ENCODE measurements around the gene OPCML. TPM values are rescaled to one million over a fixed set of nuclear protein-coding genes. Genes with fewer than 3 reads are reported as not detected.

Gene OPCML
- total RNA-seq, 1 experiment from 2014 or later = 0.94 TPM

DNA sequence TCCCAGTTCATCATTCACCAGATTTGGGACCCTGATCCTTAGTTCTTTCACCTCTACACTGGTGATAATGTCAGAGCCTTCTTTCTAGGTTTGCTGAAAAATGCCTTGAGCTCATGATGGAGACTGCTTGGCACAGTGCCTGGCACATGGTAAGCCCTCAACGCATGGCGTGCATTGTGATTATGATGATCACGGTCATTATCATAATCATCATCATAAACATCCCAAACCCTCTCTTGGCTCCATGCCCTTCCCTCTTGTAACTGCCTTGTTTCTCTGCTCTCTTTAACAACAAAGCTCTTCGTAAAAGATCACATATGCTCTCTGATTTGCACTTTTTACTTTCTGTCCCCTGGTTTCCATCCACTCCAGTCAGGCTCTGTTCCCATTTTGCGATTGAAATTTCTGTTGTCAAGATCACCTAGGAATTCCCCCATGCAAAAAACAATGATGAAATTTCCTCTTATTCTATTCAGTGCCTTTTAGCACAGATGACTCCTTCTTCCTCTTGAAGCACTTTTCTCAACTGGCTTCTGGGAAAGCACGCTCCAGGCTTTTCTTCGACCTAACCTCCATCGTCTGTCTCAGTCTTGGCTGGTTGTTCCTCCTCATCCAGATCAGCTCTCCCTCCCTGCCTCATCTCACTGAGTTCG lies 479.1 kb downstream of the OPCML start:
- Histone ChIP-seq H3K4ac (ENCODE audit: low read depth, low read length) (no peak overlapping the region), H4K91ac (ENCODE audit: insufficient read length, low read depth, low read length) (no peak overlapping the region), H2BK120ac (ENCODE audit: low read depth, low read length, poor library complexity, severe bottlenecking) (no peak overlapping the region), H2BK15ac (ENCODE audit: low read depth, low read length) (no peak overlapping the region), H3K23ac (ENCODE audit: insufficient read length, low read depth, low read length) (no peak overlapping the region), H3K27me3 (ENCODE audit: insufficient read depth, low read length) (no peaks in the 10 kb centered on the region), H3K4me2 (ENCODE audit: insufficient read depth, insufficient read length, low read length) (no peak overlapping the region), H3K27ac (ENCODE audit: insufficient read length, low read depth, low read length) (no peak overlapping the region), H2AK5ac (ENCODE audit: insufficient read length, low read length) (no peak overlapping the region), H3K23me2 (ENCODE audit: insufficient read length, low read depth, low read length, poor library complexity, severe bottlenecking) (no peaks in the 10 kb centered on the region), H3K18ac (ENCODE audit: insufficient read length, low read depth, low read length) (no peak overlapping the region), H3K79me2 (ENCODE audit: insufficient read depth, low read length) (no peaks in the 10 kb centered on the region), H2BK5ac (ENCODE audit: insufficient read length, low read length) (no peak overlapping the region), H3K56ac (ENCODE audit: insufficient read length, low read depth, low read length) (no peak overlapping the region), H4K8ac (replicated peaks; ENCODE audit: insufficient read length, low read depth, low read length) (no peak overlapping the region), H2BK20ac (ENCODE audit: low read depth, low read length, poor library complexity, severe bottlenecking) (no peak overlapping the region), H3K79me1 (ENCODE audit: insufficient read depth, low read depth, low read length, poor library complexity, severe bottlenecking) (no peaks in the 10 kb centered on the region), H3K9me3 (ENCODE audit: control insufficient read depth, low read depth, low read length) (no peaks in the 10 kb centered on the region), H3K4me1 (ENCODE audit: insufficient read depth, low read length) (peaks cover 4% of the 10 kb centered on the region; the same call in 1 of the 2 replicates), H4K20me1 (ENCODE audit: control insufficient read depth, insufficient read depth, insufficient read length) (no peaks in the 10 kb centered on the region), H3K9ac (ENCODE audit: extremely low read depth, insufficient read length, low read length) (no peak overlapping the region), H2AFZ (ENCODE audit: low read length) (no peak overlapping the region), H3K14ac (ENCODE audit: insufficient read depth, low read length) (no peak overlapping the region), H3T11ph (ENCODE audit: low read length) (no peak overlapping the region), H4K5ac (ENCODE audit: insufficient read length, low read depth, low read length) (no peak overlapping the region), H2BK12ac (ENCODE audit: insufficient read length, low read depth, low read length) (no peak overlapping the region)
- no CpG with 5 or more reads among the region's 9 CpGs for WGBS (ENCODE audit: extremely low coverage, insufficient read length, low lambda C conversion rate)
- H3K27ac Mint-ChIP-seq = no peak overlapping the region
- H3K4me3 Mint-ChIP-seq = no peak overlapping the region
- DNase-seq = no peak
- H3K36me3 Mint-ChIP-seq (ENCODE audit: insufficient read depth in 1 of 3, low read depth in 3 of 3) = no peaks in the 10 kb centered on the region
- no peaks in the 10 kb centered on the region for H3K9me3 Mint-ChIP-seq
- peaks cover 14% of the 10 kb centered on the region for H3K27me3 Mint-ChIP-seq (ENCODE audit: low read depth)
- peaks cover 34 to 37% of the 10 kb centered on the region in 2 experiments for H3K4me1 Mint-ChIP-seq
- TF ChIP-seq, protein P1, sequence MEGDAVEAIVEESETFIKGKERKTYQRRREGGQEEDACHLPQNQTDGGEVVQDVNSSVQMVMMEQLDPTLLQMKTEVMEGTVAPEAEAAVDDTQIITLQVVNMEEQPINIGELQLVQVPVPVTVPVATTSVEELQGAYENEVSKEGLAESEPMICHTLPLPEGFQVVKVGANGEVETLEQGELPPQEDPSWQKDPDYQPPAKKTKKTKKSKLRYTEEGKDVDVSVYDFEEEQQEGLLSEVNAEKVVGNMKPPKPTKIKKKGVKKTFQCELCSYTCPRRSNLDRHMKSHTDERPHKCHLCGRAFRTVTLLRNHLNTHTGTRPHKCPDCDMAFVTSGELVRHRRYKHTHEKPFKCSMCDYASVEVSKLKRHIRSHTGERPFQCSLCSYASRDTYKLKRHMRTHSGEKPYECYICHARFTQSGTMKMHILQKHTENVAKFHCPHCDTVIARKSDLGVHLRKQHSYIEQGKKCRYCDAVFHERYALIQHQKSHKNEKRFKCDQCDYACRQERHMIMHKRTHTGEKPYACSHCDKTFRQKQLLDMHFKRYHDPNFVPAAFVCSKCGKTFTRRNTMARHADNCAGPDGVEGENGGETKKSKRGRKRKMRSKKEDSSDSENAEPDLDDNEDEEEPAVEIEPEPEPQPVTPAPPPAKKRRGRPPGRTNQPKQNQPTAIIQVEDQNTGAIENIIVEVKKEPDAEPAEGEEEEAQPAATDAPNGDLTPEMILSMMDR (conservative IDR thresholded peaks at IDR 0.05) = no peak

Measured in H9 (cell line).